Endodermal cell (in vitro differentiated cells): ENCODE results near the gene NPC1L1. TPM values are rescaled to one million over a fixed set of nuclear protein-coding genes. Genes with fewer than 3 reads are reported as not detected.

Experiments used
- DNase-seq: peaks from one replicate; pipeline ENCODE4 v3.0.0-alpha.2; 2017
- H3K27ac ChIP-seq: 2 replicates; pipeline ENCODE4 v1.5.1; 2013; ENCODE audit warnings: mild to moderate bottlenecking, low read depth, low read length, moderate library complexity
- H3K27me3 ChIP-seq: 2 replicates; pipeline ENCODE4 v1.6.1; 2013; ENCODE audit warnings: mild to moderate bottlenecking, low read length, moderate library complexity; ENCODE audit not compliant: insufficient read depth, control insufficient read depth, poor library complexity, severe bottlenecking
- H3K36me3 ChIP-seq: 2 replicates; pipeline ENCODE4 v1.7.0; 2013; ENCODE audit warnings: mild to moderate bottlenecking, low read length, moderate library complexity; ENCODE audit not compliant: control insufficient read depth, insufficient read depth
- H3K4me1 ChIP-seq: one replicate; pipeline ENCODE4 v1.7.0; 2013; ENCODE audit warnings: low read length; ENCODE audit not compliant: control insufficient read depth, insufficient read depth
- H3K4me3 ChIP-seq: 2 replicates; pipeline ENCODE4 v1.5.1; 2013; ENCODE audit warnings: mild to moderate bottlenecking, low read length, moderate library complexity
- H3K9ac ChIP-seq: 2 replicates; pipeline ENCODE4 v1.6.1; 2013; ENCODE audit warnings: mild to moderate bottlenecking, low read length, moderate library complexity; ENCODE audit not compliant: poor library complexity, severe bottlenecking; ENCODE audit errors: extremely low read depth
- H3K9me3 ChIP-seq: 2 replicates; pipeline ENCODE4 v1.6.1; 2013; ENCODE audit warnings: mild to moderate bottlenecking, low read length, moderate library complexity; ENCODE audit not compliant: control insufficient read depth
- H3K27ac Mint-ChIP-seq: 2 replicates; pipeline ENCODE4 v1.8.0; 2020; ENCODE audit warnings: mixed read lengths
- H3K27me3 Mint-ChIP-seq: 2 replicates; pipeline ENCODE4 v1.8.0; 2021; ENCODE audit warnings: mild to moderate bottlenecking, mixed read lengths; ENCODE audit not compliant: insufficient read depth
- H3K36me3 Mint-ChIP-seq: 2 replicates; pipeline ENCODE4 v1.8.0; 2020; ENCODE audit warnings: low read depth, mixed read lengths
- H3K4me1 Mint-ChIP-seq: 2 replicates; pipeline ENCODE4 v1.8.0; 2020; ENCODE audit warnings: mixed read lengths
- H3K4me3 Mint-ChIP-seq: 2 replicates; pipeline ENCODE4 v1.8.0; 2020; ENCODE audit warnings: mild to moderate bottlenecking, moderate library complexity, mixed read lengths
- H3K9me3 Mint-ChIP-seq: 2 replicates; pipeline ENCODE4 v1.8.0; 2020; ENCODE audit warnings: mild to moderate bottlenecking, mixed read lengths
- WGBS, 2 experiments: methylation state at CpG; one replicate each; pipeline versions ENCODE4 v1.1.5 to v1.1.7; 2013; ENCODE audit warnings: missing lambda C conversion rate in 2 of 2, mixed read lengths in 1 of 2; ENCODE audit not compliant: insufficient coverage in 1 of 2, insufficient read length in 1 of 2; 5-methylcytosine and 5-hydroxymethylcytosine counted together
- total RNA-seq, 2 donors: library from RNA; stranded (reverse); fragmentation: NEBNext Ultra II Directional in 1 of 2; extraction: Animal tissue kit (Norgen Biotek cat#: 25700) in 1 of 2; gene quantifications; 2 replicates in 1 of 2; 3 replicates in 1 of 2; pipeline ENCODE4 v1.2.1, GENCODE V29; 2021
- TF ChIP-seq, protein P1 (sequence below): fragments of 200-600 bp; sonication (generic); conservative IDR thresholded peaks from 2 replicates; pipeline ENCODE4 v1.5.0; 2021; ENCODE audit warnings: antibody characterized with exemption, mild to moderate bottlenecking

Gene NPC1L1
- total RNA-seq, 2 donors from 2014 or later: 2.7 to 3.1 TPM

DNA sequence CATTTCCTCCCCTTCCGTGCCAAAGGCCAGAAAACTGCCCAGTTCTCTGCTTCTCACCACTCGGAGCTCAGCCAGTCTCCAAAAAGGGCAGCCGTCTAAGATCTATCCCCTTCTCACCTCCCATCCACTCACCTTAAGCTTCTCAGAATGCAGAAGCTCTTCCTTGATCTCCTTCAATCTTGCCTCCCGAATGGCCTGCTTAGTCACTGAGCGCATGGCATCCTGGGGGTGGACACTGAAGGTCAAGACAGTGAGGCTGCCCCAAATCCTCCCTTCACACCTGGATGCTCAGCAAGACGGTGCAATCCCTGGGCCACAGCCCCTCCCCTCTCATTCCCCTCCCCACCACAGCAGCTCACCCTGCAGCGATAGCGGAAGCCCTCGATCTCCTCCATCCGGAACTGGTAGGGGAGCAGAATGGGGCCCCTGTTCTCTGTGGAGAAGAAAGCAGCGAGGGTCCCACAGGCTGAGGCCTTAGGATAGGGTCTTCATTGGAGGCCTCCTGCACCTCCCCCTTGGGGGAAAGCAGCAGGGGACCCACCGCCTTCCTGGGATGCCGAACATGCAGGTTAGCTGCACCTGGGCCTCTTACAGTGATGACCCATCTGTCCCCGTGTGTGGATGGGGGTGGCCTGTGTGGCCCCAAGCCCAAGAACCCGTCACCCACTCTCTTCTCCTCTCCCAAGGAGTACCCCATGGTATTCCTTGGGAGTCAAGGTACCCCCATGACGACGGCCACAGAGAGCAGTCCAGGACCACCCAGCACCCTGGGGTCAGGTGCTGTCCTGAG, 27.8 kb upstream of the NPC1L1 start:
- Mint-ChIP-seq H3K27ac (no peak overlapping the region), H3K9me3 (no peaks in the 10 kb centered on the region), H3K27me3 (no peaks in the 10 kb centered on the region), H3K36me3 (peaks cover 77% of the 10 kb centered on the region), H3K4me1 (peaks cover 9% of the 10 kb centered on the region), H3K4me3 (no peak overlapping the region)
- DNase-seq: peak; percentile 30
- no peaks in the 10 kb centered on the region for H3K9me3 ChIP-seq
- H3K27ac ChIP-seq: no peak overlapping the region
- no peaks in the 10 kb centered on the region for H3K4me1 ChIP-seq
- H3K9ac ChIP-seq: no peak overlapping the region
- no peak overlapping the region for H3K4me3 ChIP-seq
- H3K36me3 ChIP-seq: peaks cover 79% of the 10 kb centered on the region
- TF ChIP-seq, protein P1, sequence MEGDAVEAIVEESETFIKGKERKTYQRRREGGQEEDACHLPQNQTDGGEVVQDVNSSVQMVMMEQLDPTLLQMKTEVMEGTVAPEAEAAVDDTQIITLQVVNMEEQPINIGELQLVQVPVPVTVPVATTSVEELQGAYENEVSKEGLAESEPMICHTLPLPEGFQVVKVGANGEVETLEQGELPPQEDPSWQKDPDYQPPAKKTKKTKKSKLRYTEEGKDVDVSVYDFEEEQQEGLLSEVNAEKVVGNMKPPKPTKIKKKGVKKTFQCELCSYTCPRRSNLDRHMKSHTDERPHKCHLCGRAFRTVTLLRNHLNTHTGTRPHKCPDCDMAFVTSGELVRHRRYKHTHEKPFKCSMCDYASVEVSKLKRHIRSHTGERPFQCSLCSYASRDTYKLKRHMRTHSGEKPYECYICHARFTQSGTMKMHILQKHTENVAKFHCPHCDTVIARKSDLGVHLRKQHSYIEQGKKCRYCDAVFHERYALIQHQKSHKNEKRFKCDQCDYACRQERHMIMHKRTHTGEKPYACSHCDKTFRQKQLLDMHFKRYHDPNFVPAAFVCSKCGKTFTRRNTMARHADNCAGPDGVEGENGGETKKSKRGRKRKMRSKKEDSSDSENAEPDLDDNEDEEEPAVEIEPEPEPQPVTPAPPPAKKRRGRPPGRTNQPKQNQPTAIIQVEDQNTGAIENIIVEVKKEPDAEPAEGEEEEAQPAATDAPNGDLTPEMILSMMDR: no peak
- WGBS, 2 experiments: 94 to 99% methylated on average over 9 to 17 of the region's 17 CpGs
- no peaks in the 10 kb centered on the region for H3K27me3 ChIP-seq

DNA sequence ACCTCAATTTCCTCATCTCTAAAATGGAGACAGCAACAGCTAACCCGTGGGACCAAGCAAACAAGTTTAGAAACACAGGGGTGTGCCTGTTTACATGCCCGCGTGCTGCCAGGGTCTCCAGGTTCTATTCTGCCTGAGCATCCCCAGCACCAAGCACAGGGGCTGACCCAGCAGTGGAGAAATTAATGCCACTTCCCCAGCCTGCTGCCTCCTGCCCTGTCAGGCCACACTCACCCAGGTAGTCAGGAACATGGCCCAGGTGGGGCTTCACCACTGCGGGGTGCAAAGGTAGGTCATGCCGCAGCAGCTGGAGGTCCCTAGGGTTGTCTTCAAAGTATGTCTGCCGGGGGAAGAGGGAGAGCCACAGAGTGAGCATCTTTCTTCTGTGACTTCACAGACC, 26.8 kb upstream of the NPC1L1 start:
- no peak overlapping the region for H3K27ac ChIP-seq
- no peak overlapping the region for H3K4me3 ChIP-seq
- 93% methylated on average over 6 of the region's 6 CpGs for WGBS, 2 experiments
- Mint-ChIP-seq H3K27me3 (no peaks in the 10 kb centered on the region), H3K36me3 (peaks cover 83% of the 10 kb centered on the region), H3K4me1 (peaks cover 5% of the 10 kb centered on the region), H3K9me3 (no peaks in the 10 kb centered on the region), H3K27ac (no peak overlapping the region), H3K4me3 (no peak overlapping the region)
- DNase-seq: no peak
- TF ChIP-seq, protein P1: no peak
- no peak overlapping the region for H3K9ac ChIP-seq
- H3K27me3 ChIP-seq: no peaks in the 10 kb centered on the region
- H3K9me3 ChIP-seq: no peaks in the 10 kb centered on the region
- H3K4me1 ChIP-seq: no peaks in the 10 kb centered on the region
- peaks cover 87% of the 10 kb centered on the region for H3K36me3 ChIP-seq

- WGBS, 2 experiments: 92 to 100% methylated on average over 1 to 5 of the region's 5 CpGs
- DNase-seq: no peak
- peaks cover 75% of the 10 kb centered on the region for H3K36me3 ChIP-seq
- H3K27me3 Mint-ChIP-seq: no peaks in the 10 kb centered on the region
- no peak overlapping the region for H3K4me3 Mint-ChIP-seq
- H3K4me1 ChIP-seq: peaks cover 2% of the 10 kb centered on the region
- H3K4me3 ChIP-seq: no peak overlapping the region
- no peak overlapping the region for H3K9ac ChIP-seq
- no peaks in the 10 kb centered on the region for H3K9me3 Mint-ChIP-seq
- TF ChIP-seq, protein P1: no peak
- H3K27ac Mint-ChIP-seq: no peak overlapping the region
- peaks cover 3% of the 10 kb centered on the region for H3K4me1 Mint-ChIP-seq
- H3K27me3 ChIP-seq: no peaks in the 10 kb centered on the region
- H3K9me3 ChIP-seq: no peaks in the 10 kb centered on the region
- H3K36me3 Mint-ChIP-seq: peaks cover 71% of the 10 kb centered on the region
- H3K27ac ChIP-seq: no peak overlapping the region
These were observed 25.6 kb upstream of the NPC1L1 start for GRCh38 chr7:44566680-44567079.
